Heart left ventricle (tissue), 16 donors: ENCODE measurements around the gene PALM. TPM values are rescaled to one million over a fixed set of nuclear protein-coding genes. Genes with fewer than 3 reads are reported as not detected.
A peak's percentile ranks its signal among the peaks of the same experiment; 100 is the strongest.

Experiments
- ATAC-seq, 4 donors: fragments of 200-7000 bp; cut with Tn5 transposase; one replicate each; pipeline ENCODE4 v1.9.1; 2020 to 2022; ENCODE audit warnings: moderate library complexity in 4 of 4, mild to moderate bottlenecking in 3 of 4, moderate number of reproducible peaks in 1 of 4
- DNase-seq, 5 donors: peaks; one replicate each; pipeline ENCODE4 v3.0.0-alpha.2; 2020
- H3K27ac ChIP-seq, 12 donors: fragments of 200-600 bp; sonication (generic) in 4 of 12; one replicate each; pipeline versions ENCODE4 v1.5.0 to v1.8.0; 2016 to 2022; ENCODE audit warnings: mild to moderate bottlenecking in 2 of 12
- H3K27me3 ChIP-seq, 9 donors: fragments of 200-600 bp; sonication (generic) in 2 of 9; one replicate each; pipeline versions ENCODE4 v1.5.1 to v1.8.0; 2016 to 2022; ENCODE audit warnings: mild to moderate bottlenecking in 3 of 9
- H3K36me3 ChIP-seq, 9 donors: fragments of 200-600 bp; sonication (generic) in 2 of 9; one replicate each; pipeline versions ENCODE4 v1.5.0 to v1.8.0; 2018 to 2022; ENCODE audit warnings: mild to moderate bottlenecking in 2 of 9
- H3K4me1 ChIP-seq, 12 donors: fragments of 200-600 bp; sonication (generic) in 4 of 12; one replicate each; pipeline versions ENCODE4 v1.5.0 to v1.8.0; 2016 to 2022; ENCODE audit warnings: mild to moderate bottlenecking in 3 of 12
- H3K4me3 ChIP-seq, 12 donors: fragments of 200-600 bp; sonication (generic) in 4 of 12; one replicate each; pipeline versions ENCODE4 v1.5.0 to v1.8.0; 2017 to 2022; ENCODE audit warnings: mild to moderate bottlenecking in 9 of 12, moderate library complexity in 4 of 12
- H3K9me3 ChIP-seq, 12 donors: fragments of 200-600 bp; sonication (generic) in 4 of 12; one replicate each; pipeline versions ENCODE4 v1.5.0 to v1.8.0; 2016 to 2022; ENCODE audit warnings: mild to moderate bottlenecking in 1 of 12
- CTCF ChIP-seq, 12 donors: fragments of 200-600 bp; sonication (generic) in 4 of 12; IDR thresholded peaks; one replicate each; pipeline versions ENCODE4 v1.5.0 to v1.8.0; 2018 to 2022; ENCODE audit warnings: antibody characterized with exemption in 12 of 12, mild to moderate bottlenecking in 5 of 12
- POLR2A ChIP-seq, 2 donors: fragments of 450-650 bp; IDR thresholded peaks; one replicate each; pipeline ENCODE4 v1.6.1; 2017; ENCODE audit warnings: antibody characterized with exemption in 2 of 2, mild to moderate bottlenecking in 2 of 2, moderate library complexity in 2 of 2
- WGBS, 4 donors: extraction: QIAGEN DNeasy Blood & Tissue Kit in 2 of 4; methylation state at CpG; one replicate each; pipeline versions ENCODE4 v1.1.5 to v1.1.7; 2013 to 2018; 5-methylcytosine and 5-hydroxymethylcytosine counted together
- intact Hi-C, 10 donors: fragments of 100-400 bp; cut with DNase I; formaldehyde crosslinking; loops; one replicate each; pipeline versions ENCODE4 v1.11.1 to v1.14.2; 2022
- polyA plus RNA-seq, 2 donors: library from polyadenylated mRNA; stranded (reverse); fragments of 200-250 nt; gene quantifications; one replicate each; pipeline ENCODE4 v1.2.3, GENCODE V29; 2013
- total RNA-seq, 9 donors: library from RNA; depleted of rRNA in 2 of 9; stranded (reverse); fragments of >200 nt in 2 of 9; fragmentation: NEBNext Ultra II Directional in 3 of 9; extraction: Animal tissue kit (Norgen Biotek cat#: 25700) in 3 of 9; gene quantifications; one replicate each; pipeline versions ENCODE4 v1.1.0 to v1.2.4, GENCODE V29; 2016 to 2023
- donor health status: ischemic (EF 13 %, LVEDD 7.1; RV severe dilation, severe dysfunction).
- donor health status: healthy with polysubstance abuse.
- donor health status: DM: no; HTN: yes; CAD: no.
- donor health status: DM: no; HTN: no; CAD: no.
- donor health status: ischemic (EF 25% LVEDD 6.9; RV normal size, moderate dysfunction).
- donor health status: ischemic (EF 25% LVEDD 5.7; RV mildly dilated, moderate dysfunction).
- donor health status: healthy.
- donor health status: DM: yes; HTN: yes; CAD: no.
- donor health status: ischemic (EF 35%, LVEDD 5.7; RV mildly dilated, moderate dysfunction).
- donor health status: nonischemic (EF 11% LVEDD 7.7; RV severe dilation, severe dysfunction).
- donor health status: DM: yes; HTN: yes; CAD: no.
- donor health status: PGD.
- donor health status: ischemic (EF 29% LVEDD 5.4; RV normal size, mild dysfunction).
- donor health status: nonischemic (EF 23%, LVEDD 6.1; RV moderate dilation, normal function).

PALM gene
- total and polyA plus RNA-seq, 11 donors = 13.5 to 42.3 (median 23.3) TPM

- peak overlapping the region; percentile 83 to 99 (median 98) for H3K27ac ChIP-seq
- peak; percentile 74 to 90 (median 84) for DNase-seq
- peaks cover 0 to 18% (median 0%) of the 10 kb centered on the region in 9 donors for H3K27me3 ChIP-seq
- 1 to 41% (median 6%) methylated on average over 6 to 69 of the region's 69 CpGs for WGBS, 4 donors
- intact Hi-C loops = loop anchor here in 1 of 10 donors (1.0 kb wide), 1 partner anchor 15 kb away; no protein-coding TSS in a partner anchor
- ATAC-seq = peak in 3 of 4 donors; percentile 27 to 35 (median 32)
- no peaks in the 10 kb centered on the region for H3K9me3 ChIP-seq
- TF ChIP-seq POLR2A (IDR thresholded peaks at IDR 0.05) = no peak
- TF ChIP-seq CTCF (IDR thresholded peaks at IDR 0.05) = no peak
- peaks cover 4 to 58% (median 24%) of the 10 kb centered on the region in 12 donors for H3K4me1 ChIP-seq
- H3K36me3 ChIP-seq = peaks cover 0 to 9% (median 3%) of the 10 kb centered on the region in 9 donors
- peak overlapping the region; percentile 51 to 96 (median 80) for H3K4me3 ChIP-seq
Measured at GRCh38 chr19:679418-680286, 29.1 kb upstream of the PALM start.

- Histone ChIP-seq H3K4me3 (peak overlapping the region; percentile 51 to 96 (median 80)), H3K27ac (peak overlapping the region; percentile 83 to 99 (median 98)), H3K9me3 (no peaks in the 10 kb centered on the region), H3K27me3 (peaks cover 0 to 10% (median 0%) of the 10 kb centered on the region in 9 donors), H3K36me3 (peaks cover 0 to 9% (median 3%) of the 10 kb centered on the region in 9 donors), H3K4me1 (peaks cover 4 to 52% (median 23%) of the 10 kb centered on the region in 12 donors)
- intact Hi-C loops = loop anchor here in 1 of 10 donors (1.0 kb wide), 1 partner anchor 16 kb away; no protein-coding TSS in a partner anchor
- ATAC-seq = peak; percentile 81 to 88 (median 84)
- DNase-seq = peak; percentile 99 to 100 (median 100)
- TF ChIP-seq CTCF (IDR thresholded peaks at IDR 0.05) (peak in 10 of 12 donors; percentile 13 to 69 (median 49)), POLR2A (IDR thresholded peaks at IDR 0.05) (peak in 1 of 2 donors; percentile 91)
- 1 to 2% (median 1%) methylated on average over 46 to 70 of the region's 70 CpGs for WGBS, 4 donors
Measured at GRCh38 chr19:680287-681028, 28.3 kb upstream of the PALM start.

GRCh38 chr19:681029-682019 is 27.4 kb upstream of the PALM start:
- H3K27me3 ChIP-seq = peaks cover 0 to 9% (median 0%) of the 10 kb centered on the region in 9 donors
- H3K36me3 ChIP-seq = peaks cover 0 to 9% (median 3%) of the 10 kb centered on the region in 9 donors
- peak overlapping the region in 10 of 12 donors; percentile 71 to 99 (median 96) for H3K27ac ChIP-seq
- DNase-seq = peak in 3 of 5 donors; percentile 89 to 94 (median 90)
- ATAC-seq = no peak
- no peaks in the 10 kb centered on the region for H3K9me3 ChIP-seq
- peaks cover 4 to 44% (median 21%) of the 10 kb centered on the region in 12 donors for H3K4me1 ChIP-seq
- TF ChIP-seq CTCF (IDR thresholded peaks at IDR 0.05) (no peak), POLR2A (IDR thresholded peaks at IDR 0.05) (no peak)
- intact Hi-C loops = no loop called here
- H3K4me3 ChIP-seq = peak overlapping the region in 10 of 12 donors; percentile 51 to 96 (median 84)
- WGBS, 4 donors = 59 to 86% (median 71%) methylated on average over 28 to 54 of the region's 54 CpGs
